Testis (tissue), 3 donors: ENCODE results near the gene TSPAN11. TPM values are rescaled to one million over a fixed set of nuclear protein-coding genes. Genes with fewer than 3 reads are reported as not detected.

Experiments used
- DNase-seq: peaks from one replicate; pipeline ENCODE4 v3.0.0-alpha.2; 2019
- H3K27ac ChIP-seq, 2 donors: fragments of 200-600 bp; sonication (generic); one replicate each; pipeline ENCODE4 v1.5.1; 2019
- H3K27me3 ChIP-seq: fragments of 200-600 bp; sonication (generic); one replicate; pipeline ENCODE4 v1.5.1; 2019
- H3K36me3 ChIP-seq: fragments of 200-600 bp; sonication (generic); one replicate; pipeline ENCODE4 v1.5.1; 2017; ENCODE audit warnings: low read depth; ENCODE audit errors: missing control alignments
- H3K4me1 ChIP-seq: fragments of 200-600 bp; sonication (generic); one replicate; pipeline ENCODE4 v1.5.1; 2019
- H3K4me3 ChIP-seq, 2 donors: fragments of 200-600 bp; sonication (generic); one replicate each; pipeline ENCODE4 v1.5.1; 2017 to 2019
- H3K9me3 ChIP-seq: fragments of 200-600 bp; sonication (generic); one replicate; pipeline ENCODE4 v1.5.1; 2017
- POLR2A ChIP-seq: fragments of 450-650 bp; IDR thresholded peaks from one replicate; pipeline ENCODE4 v1.6.1; 2017; ENCODE audit warnings: antibody characterized with exemption, mild to moderate bottlenecking, moderate library complexity
- WGBS, 2 donors: methylation state at CpG; one replicate each; pipeline ENCODE4 v1.1.5; 2018; 5-methylcytosine and 5-hydroxymethylcytosine counted together
- intact Hi-C: fragments of 100-400 bp; cut with DNase I; formaldehyde crosslinking; loops from one replicate; pipeline ENCODE4 v1.15.1; 2023; ENCODE audit warnings: low total_unique reads
- polyA plus RNA-seq: library from polyadenylated mRNA; stranded (reverse); fragments of 350-450 nt; fragmentation: Illumina TruSeq; extraction: RNeasy Lipid Tissue Mini Kit (QIAGEN cat#74804); gene quantifications from one replicate; pipeline ENCODE4 v1.2.3, GENCODE V29; 2014; ENCODE audit warnings: low read depth, low replicate concordance; ENCODE audit not compliant: insufficient read depth
- total RNA-seq, 2 donors: library from RNA; depleted of rRNA; stranded (reverse); fragments of >200 nt; gene quantifications; one replicate each; pipeline ENCODE4 v1.2.3, GENCODE V29; 2016
- TF ChIP-seq, protein P1 (sequence below), 3 experiments: fragments of 450-650 bp in 2 of 3; fragments of 200-600 bp in 1 of 3; sonication (generic) in 1 of 3; IDR thresholded peaks; one replicate each; pipeline ENCODE4 v1.5.1; 2016 to 2019; ENCODE audit warnings: antibody characterized with exemption in 3 of 3, mild to moderate bottlenecking in 2 of 3, moderate library complexity in 1 of 3

Gene TSPAN11
- total and polyA plus RNA-seq, 3 donors from 2014 or later = 2.4 to 2.7 (median 2.7) TPM

- no peak overlapping the region for H3K4me3 ChIP-seq
- H3K27me3 ChIP-seq = no peaks in the 10 kb centered on the region
- H3K9me3 ChIP-seq = no peaks in the 10 kb centered on the region
- intact Hi-C loops = no loop called here
- H3K27ac ChIP-seq = no peak overlapping the region
- no peaks in the 10 kb centered on the region for H3K4me1 ChIP-seq
- no peaks in the 10 kb centered on the region for H3K36me3 ChIP-seq
- WGBS, 2 donors = 73 to 74% methylated on average over 13 to 20 of the region's 21 CpGs
- DNase-seq = no peak
- TF ChIP-seq, protein P1, sequence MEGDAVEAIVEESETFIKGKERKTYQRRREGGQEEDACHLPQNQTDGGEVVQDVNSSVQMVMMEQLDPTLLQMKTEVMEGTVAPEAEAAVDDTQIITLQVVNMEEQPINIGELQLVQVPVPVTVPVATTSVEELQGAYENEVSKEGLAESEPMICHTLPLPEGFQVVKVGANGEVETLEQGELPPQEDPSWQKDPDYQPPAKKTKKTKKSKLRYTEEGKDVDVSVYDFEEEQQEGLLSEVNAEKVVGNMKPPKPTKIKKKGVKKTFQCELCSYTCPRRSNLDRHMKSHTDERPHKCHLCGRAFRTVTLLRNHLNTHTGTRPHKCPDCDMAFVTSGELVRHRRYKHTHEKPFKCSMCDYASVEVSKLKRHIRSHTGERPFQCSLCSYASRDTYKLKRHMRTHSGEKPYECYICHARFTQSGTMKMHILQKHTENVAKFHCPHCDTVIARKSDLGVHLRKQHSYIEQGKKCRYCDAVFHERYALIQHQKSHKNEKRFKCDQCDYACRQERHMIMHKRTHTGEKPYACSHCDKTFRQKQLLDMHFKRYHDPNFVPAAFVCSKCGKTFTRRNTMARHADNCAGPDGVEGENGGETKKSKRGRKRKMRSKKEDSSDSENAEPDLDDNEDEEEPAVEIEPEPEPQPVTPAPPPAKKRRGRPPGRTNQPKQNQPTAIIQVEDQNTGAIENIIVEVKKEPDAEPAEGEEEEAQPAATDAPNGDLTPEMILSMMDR (IDR thresholded peaks at IDR 0.05) = no peak
- no peak for TF ChIP-seq POLR2A
These were observed 53.1 kb downstream of the TSPAN11 start for GRCh38 chr12:30979371-30980259.

- Histone ChIP-seq H3K27me3 (no peaks in the 10 kb centered on the region), H3K27ac (no peak overlapping the region), H3K4me3 (no peak overlapping the region), H3K9me3 (no peaks in the 10 kb centered on the region), H3K36me3 (no peaks in the 10 kb centered on the region), H3K4me1 (no peaks in the 10 kb centered on the region)
- intact Hi-C loops = no loop called here
- no peak for DNase-seq
- WGBS, 2 donors = 84 to 86% methylated on average over 17 to 18 of the region's 18 CpGs
- TF ChIP-seq, protein P1 (IDR thresholded peaks at IDR 0.05) = no peak
- TF ChIP-seq POLR2A = no peak
These were observed 54.6 kb downstream of the TSPAN11 start for GRCh38 chr12:30980955-30981662.

DNA sequence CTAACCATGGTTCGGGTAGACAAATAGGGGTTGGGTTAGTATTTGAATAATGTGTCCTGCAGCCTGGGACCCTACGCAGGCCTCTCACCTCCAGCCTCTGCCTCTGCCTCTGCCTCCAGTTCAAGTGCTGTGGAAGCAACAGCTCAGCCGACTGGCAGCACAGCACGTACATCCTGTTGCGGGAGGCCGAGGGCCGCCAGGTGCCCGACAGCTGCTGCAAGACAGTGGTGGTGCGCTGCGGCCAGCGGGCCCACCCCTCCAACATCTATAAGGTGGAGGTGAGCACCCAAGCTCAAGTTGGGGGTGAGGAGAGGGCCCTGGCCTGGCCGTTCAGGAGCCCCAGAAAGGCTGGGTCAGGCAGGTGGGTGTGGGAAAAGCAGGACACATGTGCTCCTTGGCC lies 55.9 kb downstream of the TSPAN11 start:
- Histone ChIP-seq H3K9me3 (no peaks in the 10 kb centered on the region), H3K27me3 (no peaks in the 10 kb centered on the region), H3K36me3 (no peaks in the 10 kb centered on the region), H3K27ac (no peak overlapping the region), H3K4me3 (no peak overlapping the region), H3K4me1 (no peaks in the 10 kb centered on the region)
- no peak for DNase-seq
- 96 to 100% methylated on average over 2 to 12 of the region's 12 CpGs for WGBS, 2 donors
- TF ChIP-seq, protein P1 (IDR thresholded peaks at IDR 0.05) = no peak
- TF ChIP-seq POLR2A = no peak
- intact Hi-C loops = no loop called here

- TF ChIP-seq, protein P1 (IDR thresholded peaks at IDR 0.05) = peak; percentile 19 to 60 (median 49)
- no peak for TF ChIP-seq POLR2A
These were observed 59.4 kb downstream of the TSPAN11 start for GRCh38 chr12:30985814-30986452.

More at GRCh38 chr12:30985814-30986452, 59.4 kb downstream of the TSPAN11 start:
- intact Hi-C loops = no loop called here
- no peaks in the 10 kb centered on the region for H3K9me3 ChIP-seq
- no peaks in the 10 kb centered on the region for H3K36me3 ChIP-seq
- no peaks in the 10 kb centered on the region for H3K4me1 ChIP-seq
- DNase-seq = peak; percentile 72
- H3K4me3 ChIP-seq = no peak overlapping the region
- H3K27me3 ChIP-seq = no peaks in the 10 kb centered on the region
- WGBS, 2 donors = 52 to 63% methylated on average over 6 to 7 of the region's 7 CpGs
- H3K27ac ChIP-seq = no peak overlapping the region
